K562 (cell line): ENCODE results near the gene TMEFF2. TPM values are rescaled to one million over a fixed set of nuclear protein-coding genes. Genes with fewer than 3 reads are reported as not detected.

Experiments used
- ATAC-seq: fragments of 200-7000 bp; cut with Tn5 transposase; 3 replicates; pipeline ENCODE4 v1.9.1; 2020; ENCODE audit warnings: moderate library complexity
- BruUV-seq: library from RNA; stranded (reverse); fragments of 400-500 nt; replicated peaks from 2 replicates; lab custom pipeline; 2021; lab: Mats Ljungman, UMichigan
- CTCF ChIA-PET: fragments of 300-600 bp; formaldehyde crosslinking; extraction: SDS; loops from one replicate; lab custom pipeline; 2021; ENCODE audit warnings: low intra/inter-chr PET ratio; lab: Yijun Ruan, JAX
- POLR2A ChIA-PET: fragments of 300-600, 350-650 bp; sonication (Branson Sonifier 250); formaldehyde crosslinking; extraction: SDS; loops from one replicate; lab custom pipeline; 2021; ENCODE audit warnings: antibody characterized with exemption, inconsistent platforms; lab: Yijun Ruan, JAX
- DNase-seq, 4 experiments: peaks; one replicate each; pipeline versions ENCODE4 v3.0.0 to v3.0.0-alpha.2; 2011 to 2018; ENCODE audit warnings: low spot score in 3 of 4, mixed read lengths in 3 of 4; ENCODE audit errors: extremely low read depth in 1 of 4
- FAIRE-seq: peaks from 2 replicates; lab custom pipeline; 2011; peaks lifted over from hg19 to GRCh38; lab: Jason Lieb, UNC
- H2AFZ ChIP-seq: 2 replicates; pipeline ENCODE4 v1.6.0; 2011; ENCODE audit warnings: low read depth, low read length, control low read depth, inconsistent platforms
- H3K27ac ChIP-seq: fragments of 200-600 bp; 3 replicates; pipeline ENCODE4 v1.8.0; 2011; ENCODE audit warnings: low read depth, mild to moderate bottlenecking, control low read depth, inconsistent platforms, low read length, moderate library complexity, mixed read lengths; ENCODE audit errors: extremely low read depth
- H3K27me3 ChIP-seq, 2 experiments: fragments of 300-600 bp in 1 of 2; 2 replicates in 1 of 2; 3 replicates in 1 of 2; pipeline versions ENCODE4 v1.6.0 to v1.8.0; 2011; ENCODE audit warnings: inconsistent platforms in 2 of 2, low read length in 2 of 2, mild to moderate bottlenecking in 1 of 2, mixed read lengths in 1 of 2, moderate library complexity in 1 of 2; ENCODE audit not compliant: control insufficient read depth in 2 of 2, insufficient read depth in 2 of 2
- H3K36me3 ChIP-seq: fragments of 300-600 bp; 3 replicates; pipeline ENCODE4 v1.8.0; 2011; ENCODE audit warnings: mild to moderate bottlenecking, low read length, inconsistent platforms; ENCODE audit not compliant: control insufficient read depth, insufficient read depth
- H3K4me1 ChIP-seq, 2 experiments: fragments of 200-600 bp in 1 of 2; replicated peaks in 1 of 2; 2 replicates in 1 of 2; 3 replicates in 1 of 2; pipeline versions ENCODE4 v1.5.1 to v1.8.0; 2011; ENCODE audit warnings: inconsistent platforms in 2 of 2, low read length in 2 of 2, mild to moderate bottlenecking in 1 of 2, mixed read lengths in 1 of 2, moderate library complexity in 1 of 2; ENCODE audit not compliant: control insufficient read depth in 2 of 2, insufficient read depth in 2 of 2
- H3K4me2 ChIP-seq: 2 replicates; pipeline ENCODE4 v1.6.1; 2011; ENCODE audit warnings: low read length, control low read depth, inconsistent platforms, mixed read lengths; ENCODE audit not compliant: insufficient read depth
- H3K4me3 ChIP-seq: fragments of 200-600 bp; sonication (generic), shearing (Covaris generic); 2 replicates; pipeline ENCODE4 v1.5.1; 2016; ENCODE audit warnings: control low read depth, inconsistent platforms
- H3K79me2 ChIP-seq: fragments of 200-600 bp; 3 replicates; pipeline ENCODE4 v1.8.0; 2011; ENCODE audit warnings: low read length, inconsistent platforms; ENCODE audit not compliant: control insufficient read depth, insufficient read depth
- H3K9ac ChIP-seq, 2 experiments: 2 replicates each; pipeline versions ENCODE4 v1.6.0 to v1.6.1; 2011; ENCODE audit warnings: low read depth in 2 of 2, low read length in 2 of 2, control low read depth in 1 of 2, inconsistent platforms in 1 of 2, mild to moderate bottlenecking in 1 of 2, mixed read lengths in 1 of 2; ENCODE audit not compliant: insufficient read depth in 1 of 2
- H3K9me1 ChIP-seq: one replicate; pipeline ENCODE4 v1.6.0; 2011; ENCODE audit warnings: inconsistent platforms, mild to moderate bottlenecking, low read length, moderate library complexity; ENCODE audit not compliant: control insufficient read depth, insufficient read depth
- H3K9me3 ChIP-seq: replicated peaks from 2 replicates; pipeline ENCODE4 v1.5.1; 2011; ENCODE audit warnings: low read depth, low read length, inconsistent platforms; ENCODE audit not compliant: control insufficient read depth, insufficient read depth
- H4K20me1 ChIP-seq: replicated peaks from 2 replicates; pipeline ENCODE4 v1.6.1; 2011; ENCODE audit warnings: low read length, inconsistent platforms, mixed read lengths; ENCODE audit not compliant: control insufficient read depth, insufficient read depth
- ATF3 ChIP-seq, 2 experiments: fragments of 450-650 bp in 1 of 2; sonication (generic) in 1 of 2; formaldehyde crosslinking in 1 of 2; IDR thresholded peaks in 1 of 2; conservative IDR thresholded peaks in 1 of 2; 2 replicates each; pipeline versions ENCODE4 v1.6.1 to v1.8.1; 2016 to 2023; ENCODE audit warnings: mild to moderate bottlenecking in 2 of 2, moderate library complexity in 2 of 2, inconsistent platforms in 1 of 2, missing genetic modification reagents in 1 of 2
- DNMT1 ChIP-seq: fragments of 450-650 bp; IDR thresholded peaks from 2 replicates; pipeline ENCODE4 v1.6.1; 2016; ENCODE audit warnings: antibody characterized with exemption, mild to moderate bottlenecking
- ETV6 ChIP-seq, 3 experiments: fragments of 150-350 bp in 1 of 3; sonication (generic) in 1 of 3; formaldehyde crosslinking in 1 of 3; IDR thresholded peaks; 2 replicates each; pipeline versions ENCODE4 v1.6.1 to v1.8.0; 2014 to 2022; ENCODE audit warnings: borderline replicate concordance in 2 of 3, low read depth in 2 of 3, antibody characterized with exemption in 1 of 3, low read length in 1 of 3, mild to moderate bottlenecking in 1 of 3, missing genetic modification reagents in 1 of 3
- POLR2G ChIP-seq: fragments of 200-400 bp; formaldehyde crosslinking; IDR thresholded peaks from 2 replicates; pipeline ENCODE4 v1.6.1; 2017; ENCODE audit warnings: low read depth, mild to moderate bottlenecking, antibody characterized with exemption, low read length, moderate library complexity
- RBBP5 ChIP-seq: fragments of 200-600 bp; sonication (generic); IDR thresholded peaks from 2 replicates; pipeline ENCODE4 v1.6.1; 2012; ENCODE audit warnings: borderline replicate concordance, mild to moderate bottlenecking, low read length, control low read depth, inconsistent platforms; ENCODE audit not compliant: insufficient read depth, poor library complexity, severe bottlenecking
- RNF2 ChIP-seq: sonication (generic); IDR thresholded peaks from 2 replicates; pipeline ENCODE4 v1.6.1; 2016
- SP2 ChIP-seq: IDR thresholded peaks from 2 replicates; pipeline ENCODE4 v1.6.1; 2011; ENCODE audit warnings: mild to moderate bottlenecking, low read depth, low read length, moderate library complexity; ENCODE audit not compliant: poor library complexity, severe bottlenecking; ENCODE audit errors: extremely low read depth
- ZNF212 ChIP-seq: fragments of 450-650 bp; formaldehyde crosslinking; IDR thresholded peaks from 2 replicates; pipeline ENCODE4 v1.4.0; 2020; ENCODE audit warnings: mild to moderate bottlenecking
- ZNF316 ChIP-seq: fragments of 450-650 bp; IDR thresholded peaks from 2 replicates; pipeline ENCODE4 v1.6.1; 2016
- ZNF398 ChIP-seq: fragments of 250-450 bp; sonication (Bioruptor Pico); IDR thresholded peaks from 2 replicates; pipeline ENCODE4 v1.8.0; 2021; ENCODE audit warnings: moderate library complexity, mild to moderate bottlenecking, inconsistent platforms
- ZNF780A ChIP-seq: fragments of 250-450 bp; sonication (Bioruptor Pico); IDR thresholded peaks from 2 replicates; pipeline ENCODE4 v1.5.0; 2021; ENCODE audit warnings: mild to moderate bottlenecking
- WGBS: fragments of 100-300 bp; shearing (Covaris generic); methylation state at CpG from one replicate; pipeline ENCODE4 v1.1.6; 2016; ENCODE audit warnings: low coverage, mixed read lengths; ENCODE audit not compliant: insufficient coverage; ENCODE audit errors: missing lambda C conversion rate; 5-methylcytosine and 5-hydroxymethylcytosine counted together
- in situ Hi-C: fragments of 300-500 bp; cut with MboI; formaldehyde crosslinking; loops from 4 replicates; pipeline ENCODE4 v1.15.0; 2018; ENCODE audit warnings: inconsistent platforms, mixed read lengths
- intact Hi-C: fragments of 100-400 bp; cut with micrococcal nuclease; formaldehyde crosslinking; loops from 2 replicates; pipeline ENCODE4 v1.14.2; 2022
- polyA plus RNA-seq, 8 experiments: library from polyadenylated mRNA; depleted of rRNA in 4 of 8; stranded (reverse) in 5 of 8; unstranded in 3 of 8; fragments of >200 nt; fragmentation: Nextera tagmentation in 2 of 8; fragmentation: Illumina TruSeq in 1 of 8; extraction: Ambion mirVana in 2 of 8; extraction: Trizol in 1 of 8; gene quantifications; 2 replicates each; pipeline versions ENCODE4 v1.2.1 to v1.2.3, GENCODE V29; 2011 to 2014; ENCODE audit warnings: inconsistent platforms in 1 of 8, missing spikeins in 1 of 8
- total RNA-seq, 7 experiments: library from RNA; depleted of rRNA in 6 of 7; stranded (reverse); fragments of >200 nt in 6 of 7; fragmentation: Illumina TruSeq in 2 of 7; extraction: Trizol in 2 of 7; gene quantifications; 2 replicates each; pipeline versions ENCODE4 v1.2.1 to v1.2.3, GENCODE V29; 2011 to 2021; ENCODE audit warnings: low replicate concordance in 1 of 7

TMEFF2 gene
- total and polyA plus RNA-seq, 9 of the 15 experiments (the other 6 are each of a cell fraction or from before 2014, with no cell fraction given): 1.4 TPM; not detected in 8

- H3K79me2 ChIP-seq: no peaks in the 10 kb centered on the region
- no peaks in the 10 kb centered on the region for H3K9me1 ChIP-seq
- no peak overlapping the region for H3K4me3 ChIP-seq
- H3K27ac ChIP-seq: no peak overlapping the region
- no peaks in the 10 kb centered on the region for H3K27me3 ChIP-seq
- H4K20me1 ChIP-seq: no peaks in the 10 kb centered on the region; the same call in 1 of the 2 replicates
- BruUV-seq: no TSS peak
- H3K36me3 ChIP-seq: no peaks in the 10 kb centered on the region
- no peak overlapping the region for H3K4me2 ChIP-seq
- no peak for ATAC-seq
- CTCF ChIA-PET: no interaction called here
- H2AFZ ChIP-seq: no peak overlapping the region
- H3K9me3 ChIP-seq: no peaks in the 10 kb centered on the region
- POLR2A ChIA-PET: interaction anchor here (0.7 kb wide), 1 partner anchor 406 kb away, joined by 5 read pairs; no protein-coding TSS in a partner anchor
- WGBS: 31% methylated on average over 7 of the region's 7 CpGs
- DNase-seq: no peak
- in situ Hi-C loops (no loop called here), intact Hi-C loops (no loop called here)
- no peak overlapping the region for H3K9ac ChIP-seq
- peaks cover 0 to 8% of the 10 kb centered on the region in 2 experiments; a peak in 2 of 5 replicates for H3K4me1 ChIP-seq
- no peak for FAIRE-seq
- TF ChIP-seq ZNF398 (CRISPR knock-in tag) (no peak), ZNF212 (CRISPR knock-in tag) (no peak), DNMT1 (no peak), POLR2G (no peak), SP2 (no peak), ZNF780A (no peak), ETV6 (IDR thresholded peaks at IDR 0.05; ENCODE audit: borderline replicate concordance in 1 of 2, low read depth in 2 of 2, low read length in 1 of 2) (no peak), ETV6 (CRISPR knock-in tag; IDR thresholded peaks at IDR 0.05; ENCODE audit: borderline replicate concordance) (no peak), ZNF316 (no peak), ATF3 (IDR thresholded peaks at IDR 0.05) (no peak), ATF3 (CRISPR knock-in tag; conservative IDR thresholded peaks at IDR 0.05) (no peak), RNF2 (no peak), RBBP5 (no peak)
Observed at GRCh38 chr2:191957996-191958860, 236.5 kb downstream of the TMEFF2 start.
